Thyroid gland (tissue), 4 donors: ENCODE measurements around the gene REG4. TPM values are rescaled to one million over a fixed set of nuclear protein-coding genes. Genes with fewer than 3 reads are reported as not detected.

Experiments
- DNase-seq, 2 donors: peaks; one replicate each; pipeline ENCODE4 v3.0.0-alpha.2; 2019
- H3K27ac ChIP-seq, 3 donors: fragments of 200-600 bp; sonication (generic); 1 replicate in 2 of 3; 2 replicates in 1 of 3; pipeline ENCODE4 v1.5.1; 2016 to 2019; ENCODE audit warnings: mild to moderate bottlenecking in 1 of 3, moderate library complexity in 1 of 3
- H3K27me3 ChIP-seq: fragments of 200-600 bp; sonication (generic); one replicate; pipeline ENCODE4 v1.5.1; 2019
- H3K36me3 ChIP-seq, 2 donors: fragments of 200-600 bp; sonication (generic); one replicate each; pipeline ENCODE4 v1.5.1; 2016 to 2019
- H3K4me1 ChIP-seq, 2 donors: fragments of 200-600 bp; sonication (generic); one replicate each; pipeline ENCODE4 v1.5.1; 2017 to 2019
- H3K4me3 ChIP-seq, 3 donors: fragments of 200-600 bp; sonication (generic); replicated peaks in 1 of 3; 1 replicate in 2 of 3; 2 replicates in 1 of 3; pipeline ENCODE4 v1.5.1; 2016; ENCODE audit warnings: mild to moderate bottlenecking in 1 of 3
- H3K9me3 ChIP-seq: fragments of 200-600 bp; sonication (generic); one replicate; pipeline ENCODE4 v1.5.1; 2017
- CTCF ChIP-seq, 6 experiments: fragments of 200-600 bp in 3 of 6; fragments of 450-650 bp in 3 of 6; sonication (generic) in 3 of 6; IDR thresholded peaks; one replicate each; pipeline ENCODE4 v1.5.1; 2016 to 2019; ENCODE audit warnings: antibody characterized with exemption in 6 of 6, mild to moderate bottlenecking in 2 of 6, inconsistent platforms in 1 of 6, moderate library complexity in 1 of 6
- POLR2A ChIP-seq, 2 donors: fragments of 450-650 bp; IDR thresholded peaks; one replicate each; pipeline ENCODE4 v1.6.1; 2017; ENCODE audit warnings: antibody characterized with exemption in 2 of 2, mild to moderate bottlenecking in 2 of 2, moderate library complexity in 1 of 2
- WGBS, 2 donors: methylation state at CpG; one replicate each; pipeline ENCODE4 v1.1.5; 2017; 5-methylcytosine and 5-hydroxymethylcytosine counted together
- intact Hi-C: fragments of 100-400 bp; cut with DNase I; formaldehyde crosslinking; loops from one replicate; pipeline ENCODE4 v1.15.1; 2023
- total RNA-seq, 4 donors: library from RNA; depleted of rRNA; stranded (reverse); fragments of >200 nt; gene quantifications; one replicate each; pipeline ENCODE4 v1.2.3, GENCODE V29; 2016

Gene REG4
- total RNA-seq, 4 donors from 2014 or later, result not detected

GRCh38 chr1:119799599-119800177 is 11.6 kb downstream of the REG4 start:
- Histone ChIP-seq H3K9me3 (no peaks in the 10 kb centered on the region), H3K4me1 (peaks cover 0 to 6% of the 10 kb centered on the region in 2 donors), H3K4me3 (no peak overlapping the region), H3K27me3 (no peaks in the 10 kb centered on the region), H3K36me3 (no peaks in the 10 kb centered on the region), H3K27ac (no peak overlapping the region)
- intact Hi-C loops, result loop anchor here (10.0 kb wide), 1 partner anchor 55 kb away; no protein-coding TSS in a partner anchor
- WGBS, 2 donors, result 92% methylated on average over 7 to 15 of the region's 15 CpGs
- no peak for DNase-seq
- TF ChIP-seq CTCF (IDR thresholded peaks at IDR 0.05) (no peak), POLR2A (IDR thresholded peaks at IDR 0.05) (no peak)

GRCh38 chr1:119799003-119799402 is 12.3 kb downstream of the REG4 start:
- no peaks in the 10 kb centered on the region for H3K27me3 ChIP-seq
- TF ChIP-seq CTCF (IDR thresholded peaks at IDR 0.05) (no peak), POLR2A (IDR thresholded peaks at IDR 0.05) (no peak)
- intact Hi-C loops, result no loop called here
- WGBS, 2 donors, result 88 to 90% methylated on average over 4 of the region's 4 CpGs
- no peaks in the 10 kb centered on the region for H3K9me3 ChIP-seq
- H3K4me3 ChIP-seq, result no peak overlapping the region
- peaks cover 0 to 6% of the 10 kb centered on the region in 2 donors for H3K4me1 ChIP-seq
- DNase-seq, result no peak
- no peak overlapping the region for H3K27ac ChIP-seq
- no peaks in the 10 kb centered on the region for H3K36me3 ChIP-seq

- WGBS, 2 donors, result 96 to 97% methylated on average over 7 of the region's 7 CpGs
- Histone ChIP-seq H3K4me3 (no peak overlapping the region), H3K27me3 (no peaks in the 10 kb centered on the region), H3K36me3 (no peaks in the 10 kb centered on the region), H3K9me3 (no peaks in the 10 kb centered on the region), H3K27ac (no peak overlapping the region), H3K4me1 (peaks cover 0 to 6% of the 10 kb centered on the region in 2 donors)
- TF ChIP-seq CTCF (IDR thresholded peaks at IDR 0.05), result no peak
- TF ChIP-seq POLR2A (IDR thresholded peaks at IDR 0.05), result no peak
- intact Hi-C loops, result no loop called here
- DNase-seq, result no peak
Measured at GRCh38 chr1:119797606-119798005, 13.7 kb downstream of the REG4 start.

- no peak overlapping the region for H3K4me3 ChIP-seq
- no peak overlapping the region for H3K27ac ChIP-seq
- H3K9me3 ChIP-seq, result no peaks in the 10 kb centered on the region
- intact Hi-C loops, result no loop called here
- peaks cover 0 to 6% of the 10 kb centered on the region in 2 donors for H3K4me1 ChIP-seq
- DNase-seq, result no peak
- H3K27me3 ChIP-seq, result no peaks in the 10 kb centered on the region
- no peaks in the 10 kb centered on the region for H3K36me3 ChIP-seq
- TF ChIP-seq POLR2A (IDR thresholded peaks at IDR 0.05), result no peak
- no peak for TF ChIP-seq CTCF (IDR thresholded peaks at IDR 0.05)
- 75 to 86% methylated on average over 1 of the region's 1 CpG for WGBS, 2 donors
Measured at GRCh38 chr1:119797162-119797561, 14.1 kb downstream of the REG4 start.

- no peaks in the 10 kb centered on the region for H3K36me3 ChIP-seq
- no peaks in the 10 kb centered on the region for H3K9me3 ChIP-seq
- no peak overlapping the region for H3K4me3 ChIP-seq
- WGBS, 2 donors, result 83 to 91% methylated on average over 8 of the region's 9 CpGs
- H3K4me1 ChIP-seq, result peaks cover 0 to 6% of the 10 kb centered on the region in 2 donors
- no peak overlapping the region for H3K27ac ChIP-seq
- intact Hi-C loops, result no loop called here
- H3K27me3 ChIP-seq, result no peaks in the 10 kb centered on the region
- DNase-seq, result peak; percentile 49 to 79
- no peak for TF ChIP-seq POLR2A (IDR thresholded peaks at IDR 0.05)
- no peak for TF ChIP-seq CTCF (IDR thresholded peaks at IDR 0.05)
Measured at GRCh38 chr1:119795261-119796200, 15.7 kb downstream of the REG4 start.
